SU-DHL-6 (cell line): ENCODE measurements around the gene DQX1.
"Not testable (repeated sequence)": the region's sequence is repeated elsewhere in the genome, so short reads cannot be mapped to it uniquely, and the experiment has no call there.

ENCODE experiments used
- CTCF ChIP-seq: fragments of 200-600 bp; sonication (generic); IDR thresholded peaks from one replicate; pipeline ENCODE4 v1.5.1; 2017; ENCODE audit warnings: antibody characterized with exemption, mild to moderate bottlenecking, low read length, moderate library complexity; ENCODE audit not compliant: insufficient read depth, poor library complexity, severe bottlenecking
- EZH2phosphoT487 ChIP-seq: fragments of 200-600 bp; sonication (generic), shearing (Covaris generic); conservative IDR thresholded peaks from 2 replicates; pipeline ENCODE4 v1.6.1; 2018; ENCODE audit warnings: mild to moderate bottlenecking, antibody characterized with exemption, low read length, moderate library complexity, mixed read lengths

GRCh38 chr2:74470742-74471141, 55.3 kb downstream of the DQX1 start:
- TF ChIP-seq CTCF, EZH2phosphoT487: not testable (repeated sequence)
